ENCODE results near the gene SLX1A. TPM values are rescaled to one million over a fixed set of nuclear protein-coding genes. Genes with fewer than 3 reads are reported as not detected.

SLX1A gene
- total and polyA plus RNA-seq, 10 of the 15 experiments (the other 5 are each of a cell fraction or from before 2014, with no cell fraction given), result 2.5 to 123 (median 28.9) TPM

DNA sequence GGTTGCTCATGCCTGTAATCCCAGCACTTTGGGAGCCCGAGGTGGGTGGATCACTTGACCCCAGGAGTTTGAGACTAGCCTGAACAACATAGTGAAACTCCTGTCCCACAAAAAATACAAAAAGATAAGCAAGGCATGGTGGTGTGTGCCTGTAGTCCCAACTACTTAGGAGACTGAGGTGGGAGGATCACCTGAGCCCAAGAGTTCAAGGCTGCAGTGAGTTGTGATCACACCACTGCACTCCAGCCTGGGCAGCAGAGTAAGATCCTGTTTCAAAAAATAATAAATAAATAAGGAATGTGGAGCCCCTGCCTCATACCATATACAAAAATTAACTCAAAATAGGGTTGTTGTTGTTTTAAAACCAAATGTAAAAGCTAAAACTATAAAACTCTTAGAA, 36.5 kb upstream of the SLX1A start (continued):
- TF ChIP-seq NBN (IDR thresholded peaks at IDR 0.05) (no peak), NFYA (IDR thresholded peaks at IDR 0.05; ENCODE audit: borderline replicate concordance, low read depth, low read length) (no peak), ZNF274 (IDR thresholded peaks at IDR 0.05; ENCODE audit: insufficient read depth, insufficient read length) (no peak), SREBF1 (IDR thresholded peaks at IDR 0.05; ENCODE audit: low read length) (no peak), RUNX3 (IDR thresholded peaks at IDR 0.05; ENCODE audit: low read length) (no peak), GABPA (IDR thresholded peaks at IDR 0.05; ENCODE audit: low read depth) (no peak), NFYB (IDR thresholded peaks at IDR 0.05; ENCODE audit: insufficient read depth, low read depth, low read length) (no peak), TAF1 (IDR thresholded peaks at IDR 0.05; ENCODE audit: borderline replicate concordance, low read depth, low read length) (no peak)
- TF ChIP-seq, protein P1, sequence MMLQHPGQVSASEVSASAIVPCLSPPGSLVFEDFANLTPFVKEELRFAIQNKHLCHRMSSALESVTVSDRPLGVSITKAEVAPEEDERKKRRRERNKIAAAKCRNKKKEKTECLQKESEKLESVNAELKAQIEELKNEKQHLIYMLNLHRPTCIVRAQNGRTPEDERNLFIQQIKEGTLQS (IDR thresholded peaks at IDR 0.05; ENCODE audit: borderline replicate concordance, extremely low read depth, low read depth, low read length), result no peak
- TF ChIP-seq, protein P2, sequence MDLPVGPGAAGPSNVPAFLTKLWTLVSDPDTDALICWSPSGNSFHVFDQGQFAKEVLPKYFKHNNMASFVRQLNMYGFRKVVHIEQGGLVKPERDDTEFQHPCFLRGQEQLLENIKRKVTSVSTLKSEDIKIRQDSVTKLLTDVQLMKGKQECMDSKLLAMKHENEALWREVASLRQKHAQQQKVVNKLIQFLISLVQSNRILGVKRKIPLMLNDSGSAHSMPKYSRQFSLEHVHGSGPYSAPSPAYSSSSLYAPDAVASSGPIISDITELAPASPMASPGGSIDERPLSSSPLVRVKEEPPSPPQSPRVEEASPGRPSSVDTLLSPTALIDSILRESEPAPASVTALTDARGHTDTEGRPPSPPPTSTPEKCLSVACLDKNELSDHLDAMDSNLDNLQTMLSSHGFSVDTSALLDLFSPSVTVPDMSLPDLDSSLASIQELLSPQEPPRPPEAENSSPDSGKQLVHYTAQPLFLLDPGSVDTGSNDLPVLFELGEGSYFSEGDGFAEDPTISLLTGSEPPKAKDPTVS (IDR thresholded peaks at IDR 0.05; ENCODE audit: low read depth, low read length), result no peak
- TF ChIP-seq, protein P3, sequence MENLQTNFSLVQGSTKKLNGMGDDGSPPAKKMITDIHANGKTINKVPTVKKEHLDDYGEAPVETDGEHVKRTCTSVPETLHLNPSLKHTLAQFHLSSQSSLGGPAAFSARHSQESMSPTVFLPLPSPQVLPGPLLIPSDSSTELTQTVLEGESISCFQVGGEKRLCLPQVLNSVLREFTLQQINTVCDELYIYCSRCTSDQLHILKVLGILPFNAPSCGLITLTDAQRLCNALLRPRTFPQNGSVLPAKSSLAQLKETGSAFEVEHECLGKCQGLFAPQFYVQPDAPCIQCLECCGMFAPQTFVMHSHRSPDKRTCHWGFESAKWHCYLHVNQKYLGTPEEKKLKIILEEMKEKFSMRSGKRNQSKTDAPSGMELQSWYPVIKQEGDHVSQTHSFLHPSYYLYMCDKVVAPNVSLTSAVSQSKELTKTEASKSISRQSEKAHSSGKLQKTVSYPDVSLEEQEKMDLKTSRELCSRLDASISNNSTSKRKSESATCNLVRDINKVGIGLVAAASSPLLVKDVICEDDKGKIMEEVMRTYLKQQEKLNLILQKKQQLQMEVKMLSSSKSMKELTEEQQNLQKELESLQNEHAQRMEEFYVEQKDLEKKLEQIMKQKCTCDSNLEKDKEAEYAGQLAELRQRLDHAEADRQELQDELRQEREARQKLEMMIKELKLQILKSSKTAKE (IDR thresholded peaks at IDR 0.05; ENCODE audit: low read depth, poor library complexity, severe bottlenecking), result no peak
- TF ChIP-seq, protein P4, sequence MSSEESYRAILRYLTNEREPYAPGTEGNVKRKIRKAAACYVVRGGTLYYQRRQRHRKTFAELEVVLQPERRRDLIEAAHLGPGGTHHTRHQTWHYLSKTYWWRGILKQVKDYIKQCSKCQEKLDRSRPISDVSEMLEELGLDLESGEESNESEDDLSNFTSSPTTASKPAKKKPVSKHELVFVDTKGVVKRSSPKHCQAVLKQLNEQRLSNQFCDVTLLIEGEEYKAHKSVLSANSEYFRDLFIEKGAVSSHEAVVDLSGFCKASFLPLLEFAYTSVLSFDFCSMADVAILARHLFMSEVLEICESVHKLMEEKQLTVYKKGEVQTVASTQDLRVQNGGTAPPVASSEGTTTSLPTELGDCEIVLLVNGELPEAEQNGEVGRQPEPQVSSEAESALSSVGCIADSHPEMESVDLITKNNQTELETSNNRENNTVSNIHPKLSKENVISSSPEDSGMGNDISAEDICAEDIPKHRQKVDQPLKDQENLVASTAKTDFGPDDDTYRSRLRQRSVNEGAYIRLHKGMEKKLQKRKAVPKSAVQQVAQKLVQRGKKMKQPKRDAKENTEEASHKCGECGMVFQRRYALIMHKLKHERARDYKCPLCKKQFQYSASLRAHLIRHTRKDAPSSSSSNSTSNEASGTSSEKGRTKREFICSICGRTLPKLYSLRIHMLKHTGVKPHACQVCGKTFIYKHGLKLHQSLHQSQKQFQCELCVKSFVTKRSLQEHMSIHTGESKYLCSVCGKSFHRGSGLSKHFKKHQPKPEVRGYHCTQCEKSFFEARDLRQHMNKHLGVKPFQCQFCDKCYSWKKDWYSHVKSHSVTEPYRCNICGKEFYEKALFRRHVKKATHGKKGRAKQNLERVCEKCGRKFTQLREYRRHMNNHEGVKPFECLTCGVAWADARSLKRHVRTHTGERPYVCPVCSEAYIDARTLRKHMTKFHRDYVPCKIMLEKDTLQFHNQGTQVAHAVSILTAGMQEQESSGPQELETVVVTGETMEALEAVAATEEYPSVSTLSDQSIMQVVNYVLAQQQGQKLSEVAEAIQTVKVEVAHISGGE (CRISPR knock-in tag; IDR thresholded peaks at IDR 0.05), result no peak

All from GM12878 (cell line).